A549 (cell line): ENCODE measurements around the gene GATC.

ENCODE experiments used
- CHD2 ChIP-seq: fragments of 150-350 bp; IDR thresholded peaks from 2 replicates; pipeline ENCODE4 v1.6.1; 2014; ENCODE audit warnings: low read length; ENCODE audit not compliant: partially characterized antibody
- CTCF ChIP-seq: fragments of >200 bp; sonication (Bioruptor Twin); formaldehyde crosslinking; IDR thresholded peaks from 3 replicates; pipeline ENCODE4 v1.5.1; 2016
- EP300 ChIP-seq, 2 experiments: fragments of >200 bp; sonication (Bioruptor Twin); formaldehyde crosslinking; IDR thresholded peaks; 2 replicates in 1 of 2; 3 replicates in 1 of 2; pipeline ENCODE4 v1.6.1; 2016 to 2017
- ESRRA ChIP-seq: fragments of 150-350 bp; IDR thresholded peaks from 2 replicates; pipeline ENCODE4 v1.6.1; 2014; ENCODE audit warnings: mild to moderate bottlenecking, low read length, borderline replicate concordance
- HMGXB4 ChIP-seq: fragments of 250-450 bp; sonication (Bioruptor Pico); IDR thresholded peaks from 2 replicates; pipeline ENCODE4 v1.5.0; 2021; ENCODE audit warnings: mild to moderate bottlenecking, moderate library complexity, borderline replicate concordance
- MAX ChIP-seq: IDR thresholded peaks from 2 replicates; pipeline ENCODE4 v1.6.1; 2012
- MYC ChIP-seq: IDR thresholded peaks from 2 replicates; pipeline ENCODE4 v1.6.1; 2012; ENCODE audit warnings: mild to moderate bottlenecking, inconsistent platforms, low read length, improper control_type of control experiment, borderline replicate concordance
- REST ChIP-seq: fragments of 200-600 bp; sonication (generic); IDR thresholded peaks from 2 replicates; pipeline ENCODE4 v1.6.1; 2016; ENCODE audit warnings: antibody characterized with exemption, mild to moderate bottlenecking, moderate library complexity
- RNF2 ChIP-seq: fragments of 200-600 bp; sonication (generic); IDR thresholded peaks from 2 replicates; pipeline ENCODE4 v1.6.1; 2016; ENCODE audit warnings: low read depth, mild to moderate bottlenecking, antibody characterized with exemption, moderate library complexity, borderline replicate concordance
- TFCP2L1 ChIP-seq: fragments of 250-450 bp; sonication (Bioruptor Pico); IDR thresholded peaks from 2 replicates; pipeline ENCODE4 v1.5.0; 2021; ENCODE audit warnings: mild to moderate bottlenecking
- ZFP36 ChIP-seq: fragments of 450-650 bp; IDR thresholded peaks from 2 replicates; pipeline ENCODE4 v1.6.1; 2014; ENCODE audit warnings: borderline replicate concordance; ENCODE audit not compliant: partially characterized antibody

GRCh38 chr12:120397824-120398540 lies 48.3 kb upstream of the GATC start:
- TF ChIP-seq TFCP2L1 (no peak), CHD2 (no peak), EP300 (IDR thresholded peaks at IDR 0.05) (no peak), MYC (no peak), RNF2 (no peak), CTCF (no peak), ZFP36 (no peak), HMGXB4 (no peak), REST (no peak), MAX (no peak), ESRRA (no peak)
